ENCODE data around the gene HNMT.

DNA sequence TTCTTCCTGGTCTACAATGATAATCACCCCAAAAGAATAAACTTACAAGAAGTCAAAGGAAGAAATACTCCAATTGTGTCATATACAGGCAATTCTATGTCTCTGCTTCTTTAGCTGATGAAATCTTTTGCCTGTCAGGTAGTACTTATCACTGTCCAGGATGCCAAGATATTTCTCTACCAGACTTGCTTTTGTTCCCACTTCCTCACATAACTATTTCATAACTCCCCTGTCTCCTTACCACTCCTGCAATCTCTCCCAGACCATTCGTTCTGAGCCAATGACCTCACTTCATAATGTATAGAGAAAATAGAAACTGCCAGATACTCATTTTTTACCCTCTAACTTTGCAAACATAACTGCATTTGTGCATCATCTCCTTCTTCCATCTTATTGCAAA lies 39.1 kb downstream of the HNMT start:
- no peak for TF ChIP-seq CTCF (IDR thresholded peaks at IDR 0.05)
- no peak for TF ChIP-seq POLR2A (IDR thresholded peaks at IDR 0.05)
